Neural progenitor cell (in vitro differentiated cells): ENCODE data around the gene TBP. TPM values are rescaled to one million over a fixed set of nuclear protein-coding genes. Genes with fewer than 3 reads are reported as not detected.
A peak's percentile ranks its signal among the peaks of the same experiment; 100 is the strongest.

Experiments used
- DNase-seq: peaks from one replicate; pipeline ENCODE4 v3.0.0-alpha.2; 2016; ENCODE audit warnings: low spot score
- H2AFZ ChIP-seq: fragments of 200-600 bp; sonication (generic); replicated peaks from 2 replicates; pipeline ENCODE4 v1.6.1; 2016; ENCODE audit warnings: antibody characterized with exemption
- H3F3A ChIP-seq: fragments of 200-600 bp; sonication (generic); 2 replicates; pipeline ENCODE4 v1.6.1; 2016; ENCODE audit warnings: antibody characterized with exemption, low read depth
- H3K27ac ChIP-seq: fragments of 200-600 bp; sonication (generic); 2 replicates; pipeline ENCODE4 v1.5.1; 2016; ENCODE audit warnings: mild to moderate bottlenecking
- H3K27me3 ChIP-seq: fragments of 200-600 bp; sonication (generic); 2 replicates; pipeline ENCODE4 v1.6.1; 2016; ENCODE audit warnings: mild to moderate bottlenecking, moderate library complexity
- H3K36me3 ChIP-seq: fragments of 200-600 bp; sonication (generic); 2 replicates; pipeline ENCODE4 v1.5.1; 2016
- H3K4me1 ChIP-seq: fragments of 200-600 bp; sonication (generic); 2 replicates; pipeline ENCODE4 v1.6.1; 2016; ENCODE audit warnings: mixed run types
- H3K4me2 ChIP-seq: fragments of 200-600 bp; sonication (generic); 2 replicates; pipeline ENCODE4 v1.6.1; 2016
- H3K4me3 ChIP-seq: fragments of 200-600 bp; sonication (generic); 2 replicates; pipeline ENCODE4 v1.5.1; 2016
- H3K79me2 ChIP-seq: fragments of 200-600 bp; sonication (generic); 2 replicates; pipeline ENCODE4 v1.6.1; 2016; ENCODE audit warnings: low read depth
- H3K9ac ChIP-seq: fragments of 200-600 bp; sonication (generic); 2 replicates; pipeline ENCODE4 v1.6.1; 2016
- H3K9me3 ChIP-seq: fragments of 200-600 bp; sonication (generic); 2 replicates; pipeline ENCODE4 v1.5.1; 2016; ENCODE audit warnings: low read depth
- H4K20me1 ChIP-seq: fragments of 200-600 bp; sonication (generic); 2 replicates; pipeline ENCODE4 v1.6.1; 2016; ENCODE audit warnings: low read depth
- H3K27ac Mint-ChIP-seq: 3 replicates; pipeline ENCODE4 v1.8.0; 2021; ENCODE audit warnings: mixed read lengths
- H3K27me3 Mint-ChIP-seq: 2 replicates; pipeline ENCODE4 v1.8.0; 2022; ENCODE audit warnings: low read depth, mild to moderate bottlenecking, inconsistent platforms, moderate library complexity, mixed read lengths; ENCODE audit not compliant: insufficient read depth
- H3K36me3 Mint-ChIP-seq: 3 replicates; pipeline ENCODE4 v1.8.0; 2021; ENCODE audit warnings: mixed read lengths
- H3K4me1 Mint-ChIP-seq: 3 replicates; pipeline ENCODE4 v1.8.0; 2021; ENCODE audit warnings: mixed read lengths
- H3K4me3 Mint-ChIP-seq: 3 replicates; pipeline ENCODE4 v1.8.0; 2021; ENCODE audit warnings: mild to moderate bottlenecking, moderate library complexity, mixed read lengths
- H3K9me3 Mint-ChIP-seq: 3 replicates; pipeline ENCODE4 v1.8.0; 2020; ENCODE audit warnings: mixed read lengths
- CTCF ChIP-seq: fragments of 200-600 bp; sonication (generic); IDR thresholded peaks from 2 replicates; pipeline ENCODE4 v1.5.1; 2017; ENCODE audit warnings: antibody characterized with exemption, mild to moderate bottlenecking
- EZH2 ChIP-seq: fragments of 200-600 bp; sonication (generic); IDR thresholded peaks from 2 replicates; pipeline ENCODE4 v1.6.1; 2017; ENCODE audit warnings: antibody characterized with exemption, mild to moderate bottlenecking, moderate library complexity
- EZH2phosphoT487 ChIP-seq: fragments of 200-600 bp; sonication (generic); IDR thresholded peaks from 2 replicates; pipeline ENCODE4 v1.6.1; 2017; ENCODE audit warnings: antibody characterized with exemption
- total RNA-seq: library from RNA; depleted of rRNA; stranded (reverse); fragments of >200 nt; gene quantifications from 2 replicates; pipeline ENCODE4 v1.2.3, GENCODE V29; 2015; ENCODE audit warnings: low replicate concordance

TBP gene
- total RNA-seq, 1 donor from 2014 or later: 23.0 TPM

GRCh38 chr6:170564936-170565530 is 10.9 kb downstream of the TBP start:
- Histone ChIP-seq H2AFZ (no peak overlapping the region), H3K4me3 (no peak overlapping the region), H3K4me1 (no peaks in the 10 kb centered on the region), H3K9me3 (no peaks in the 10 kb centered on the region), H4K20me1 (no peaks in the 10 kb centered on the region), H3K27me3 (no peaks in the 10 kb centered on the region), H3K79me2 (peaks cover 6% of the 10 kb centered on the region), H3F3A (no peaks in the 10 kb centered on the region), H3K36me3 (peaks cover 4% of the 10 kb centered on the region), H3K4me2 (no peak overlapping the region), H3K9ac (no peak overlapping the region), H3K27ac (no peak overlapping the region)
- Mint-ChIP-seq H3K4me1 (no peaks in the 10 kb centered on the region), H3K27ac (no peak overlapping the region), H3K9me3 (no peaks in the 10 kb centered on the region), H3K4me3 (no peak overlapping the region), H3K27me3 (no peaks in the 10 kb centered on the region), H3K36me3 (peaks cover 20% of the 10 kb centered on the region)
- no peak for TF ChIP-seq EZH2
- TF ChIP-seq EZH2phosphoT487: no peak
- TF ChIP-seq CTCF: no peak
- DNase-seq: no peak

- peaks cover 8% of the 10 kb centered on the region for H3K36me3 ChIP-seq
- Mint-ChIP-seq H3K4me1 (no peaks in the 10 kb centered on the region), H3K27me3 (no peaks in the 10 kb centered on the region), H3K4me3 (no peak overlapping the region), H3K36me3 (peaks cover 16% of the 10 kb centered on the region), H3K27ac (no peak overlapping the region), H3K9me3 (no peaks in the 10 kb centered on the region)
- no peak for DNase-seq
- no peaks in the 10 kb centered on the region for H3K9me3 ChIP-seq
- H3F3A ChIP-seq: peaks cover 14% of the 10 kb centered on the region
- H3K27me3 ChIP-seq: no peaks in the 10 kb centered on the region
- no peak overlapping the region for H3K9ac ChIP-seq
- H3K27ac ChIP-seq: no peak overlapping the region
- H2AFZ ChIP-seq: no peak overlapping the region
- TF ChIP-seq CTCF (no peak), EZH2 (no peak), EZH2phosphoT487 (no peak)
- H3K4me2 ChIP-seq: no peak overlapping the region
- no peaks in the 10 kb centered on the region for H3K4me1 ChIP-seq
- H3K4me3 ChIP-seq: no peak overlapping the region
- no peaks in the 10 kb centered on the region for H4K20me1 ChIP-seq
- no peaks in the 10 kb centered on the region for H3K79me2 ChIP-seq
Observed at GRCh38 chr6:170572704-170573466, 18.7 kb downstream of the TBP start.

GRCh38 chr6:170575250-170575649 is 21.1 kb downstream of the TBP start:
- Histone ChIP-seq H3K36me3 (peaks cover 12% of the 10 kb centered on the region), H3K9me3 (no peaks in the 10 kb centered on the region), H3K27me3 (no peaks in the 10 kb centered on the region), H3K27ac (no peak overlapping the region), H3K4me3 (no peak overlapping the region), H2AFZ (no peak overlapping the region), H3K4me1 (no peaks in the 10 kb centered on the region), H3K79me2 (no peaks in the 10 kb centered on the region), H3K9ac (no peak overlapping the region), H3K4me2 (no peak overlapping the region), H3F3A (peaks cover 26% of the 10 kb centered on the region), H4K20me1 (peaks cover 4% of the 10 kb centered on the region)
- Mint-ChIP-seq H3K27ac (no peak overlapping the region), H3K9me3 (no peaks in the 10 kb centered on the region), H3K36me3 (peaks cover 10% of the 10 kb centered on the region), H3K4me3 (no peak overlapping the region), H3K4me1 (no peaks in the 10 kb centered on the region), H3K27me3 (no peaks in the 10 kb centered on the region)
- no peak for DNase-seq
- no peak for TF ChIP-seq EZH2
- no peak for TF ChIP-seq EZH2phosphoT487
- TF ChIP-seq CTCF: peak; percentile 30
